RWPE2 (cell line): Measurements from ENCODE around the gene OVCA2.

Source experiments
- ATAC-seq: fragments of 200-7000 bp; cut with Tn5 transposase; 3 replicates; pipeline ENCODE4 v1.9.1; 2021; ENCODE audit warnings: low read depth
- DNase-seq: peaks from one replicate; pipeline ENCODE4 v3.0.0-alpha.2; 2020; ENCODE audit warnings: low spot score
- H3K27ac ChIP-seq: fragments of 450-650 bp; 2 replicates; pipeline ENCODE4 v1.5.1; 2017; ENCODE audit warnings: mild to moderate bottlenecking; ENCODE audit not compliant: poor library complexity, severe bottlenecking
- H3K27me3 ChIP-seq: fragments of 250-450 bp; sonication (Bioruptor Pico); 2 replicates; pipeline ENCODE4 v1.5.1; 2021; ENCODE audit warnings: mild to moderate bottlenecking, moderate library complexity; ENCODE audit not compliant: insufficient read depth, poor library complexity, severe bottlenecking
- H3K36me3 ChIP-seq: fragments of 250-450 bp; sonication (Bioruptor Pico); 2 replicates; pipeline ENCODE4 v1.5.1; 2020; ENCODE audit warnings: low read depth, mild to moderate bottlenecking, moderate library complexity
- H3K4me1 ChIP-seq: fragments of 250-450 bp; sonication (Bioruptor Pico); 2 replicates; pipeline ENCODE4 v1.5.1; 2021; ENCODE audit warnings: mild to moderate bottlenecking, moderate library complexity; ENCODE audit not compliant: insufficient read depth, poor library complexity, severe bottlenecking
- H3K4me3 ChIP-seq: fragments of 250-450 bp; sonication (Bioruptor Pico); 2 replicates; pipeline ENCODE4 v1.5.1; 2021; ENCODE audit warnings: mild to moderate bottlenecking, moderate library complexity; ENCODE audit not compliant: severe bottlenecking
- H3K9me3 ChIP-seq: fragments of 250-450 bp; sonication (Bioruptor Pico); 2 replicates; pipeline ENCODE4 v1.5.1; 2021; ENCODE audit warnings: mild to moderate bottlenecking, moderate library complexity; ENCODE audit not compliant: severe bottlenecking
- TF ChIP-seq, protein P1 (sequence below): fragments of 450-650 bp; IDR thresholded peaks from one replicate; pipeline ENCODE4 v1.5.1; 2017; ENCODE audit warnings: mild to moderate bottlenecking, moderate library complexity; ENCODE audit not compliant: poor library complexity, severe bottlenecking

OVCA2 gene

GRCh38 chr17:2027528-2028233 is 14.1 kb upstream of the OVCA2 start:
- H3K9me3 ChIP-seq = no peaks in the 10 kb centered on the region
- no peak for ATAC-seq
- TF ChIP-seq, protein P1, sequence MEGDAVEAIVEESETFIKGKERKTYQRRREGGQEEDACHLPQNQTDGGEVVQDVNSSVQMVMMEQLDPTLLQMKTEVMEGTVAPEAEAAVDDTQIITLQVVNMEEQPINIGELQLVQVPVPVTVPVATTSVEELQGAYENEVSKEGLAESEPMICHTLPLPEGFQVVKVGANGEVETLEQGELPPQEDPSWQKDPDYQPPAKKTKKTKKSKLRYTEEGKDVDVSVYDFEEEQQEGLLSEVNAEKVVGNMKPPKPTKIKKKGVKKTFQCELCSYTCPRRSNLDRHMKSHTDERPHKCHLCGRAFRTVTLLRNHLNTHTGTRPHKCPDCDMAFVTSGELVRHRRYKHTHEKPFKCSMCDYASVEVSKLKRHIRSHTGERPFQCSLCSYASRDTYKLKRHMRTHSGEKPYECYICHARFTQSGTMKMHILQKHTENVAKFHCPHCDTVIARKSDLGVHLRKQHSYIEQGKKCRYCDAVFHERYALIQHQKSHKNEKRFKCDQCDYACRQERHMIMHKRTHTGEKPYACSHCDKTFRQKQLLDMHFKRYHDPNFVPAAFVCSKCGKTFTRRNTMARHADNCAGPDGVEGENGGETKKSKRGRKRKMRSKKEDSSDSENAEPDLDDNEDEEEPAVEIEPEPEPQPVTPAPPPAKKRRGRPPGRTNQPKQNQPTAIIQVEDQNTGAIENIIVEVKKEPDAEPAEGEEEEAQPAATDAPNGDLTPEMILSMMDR = no peak
- H3K27me3 ChIP-seq = peaks cover 29% of the 10 kb centered on the region
- H3K4me3 ChIP-seq = no peak overlapping the region
- DNase-seq = no peak
- no peaks in the 10 kb centered on the region for H3K36me3 ChIP-seq
- H3K27ac ChIP-seq = no peak overlapping the region
- peaks cover 5% of the 10 kb centered on the region for H3K4me1 ChIP-seq

DNA sequence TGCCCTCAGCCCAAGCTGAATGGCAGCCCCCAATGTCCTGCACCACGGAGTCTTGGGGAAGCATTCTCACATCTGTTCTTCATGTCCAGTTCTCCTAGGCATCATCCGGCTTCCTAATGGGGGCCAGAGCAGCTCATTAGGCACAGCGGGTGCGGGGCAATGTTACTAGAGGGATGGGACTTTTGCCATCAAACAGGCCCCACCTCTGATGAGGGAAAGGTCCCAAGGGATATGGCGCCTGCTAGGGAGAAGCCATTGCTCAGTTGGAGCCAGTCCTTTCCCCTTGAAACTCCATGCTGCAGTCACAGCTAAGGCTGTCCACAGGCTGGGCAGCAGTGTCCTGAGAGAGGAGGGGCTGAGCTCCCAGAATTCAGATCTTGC is 13.6 kb upstream of the OVCA2 start:
- Histone ChIP-seq H3K27ac (no peak overlapping the region), H3K4me1 (peaks cover 5% of the 10 kb centered on the region), H3K36me3 (no peaks in the 10 kb centered on the region), H3K27me3 (peaks cover 26% of the 10 kb centered on the region), H3K9me3 (no peaks in the 10 kb centered on the region), H3K4me3 (no peak overlapping the region)
- TF ChIP-seq, protein P1 = no peak
- DNase-seq (no peak), ATAC-seq (no peak)

DNA sequence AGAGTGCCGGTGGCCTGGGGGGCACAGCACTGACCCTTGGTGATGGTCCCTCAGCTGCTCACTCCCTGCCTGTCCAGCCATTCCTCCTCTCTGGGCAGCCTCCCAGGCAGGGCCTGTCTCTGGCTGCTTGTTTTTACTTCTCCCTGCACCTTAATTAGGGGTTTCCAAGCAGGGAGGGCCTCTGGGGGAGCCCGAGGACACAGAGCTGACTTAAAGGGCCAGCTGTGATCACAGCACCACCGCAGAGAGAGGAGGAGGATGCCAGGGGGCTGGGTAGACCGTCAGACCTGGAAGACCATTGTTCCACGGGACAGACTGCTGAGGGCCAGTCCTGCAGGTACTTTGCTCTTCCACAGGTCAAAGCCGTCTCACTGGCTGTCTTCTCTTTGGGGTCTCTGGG is 13.1 kb upstream of the OVCA2 start:
- Histone ChIP-seq H3K9me3 (no peaks in the 10 kb centered on the region), H3K36me3 (no peaks in the 10 kb centered on the region), H3K27ac (no peak overlapping the region), H3K4me3 (no peak overlapping the region), H3K27me3 (peaks cover 25% of the 10 kb centered on the region), H3K4me1 (peaks cover 5% of the 10 kb centered on the region)
- TF ChIP-seq, protein P1 = no peak
- DNase-seq (no peak), ATAC-seq (no peak)

DNA sequence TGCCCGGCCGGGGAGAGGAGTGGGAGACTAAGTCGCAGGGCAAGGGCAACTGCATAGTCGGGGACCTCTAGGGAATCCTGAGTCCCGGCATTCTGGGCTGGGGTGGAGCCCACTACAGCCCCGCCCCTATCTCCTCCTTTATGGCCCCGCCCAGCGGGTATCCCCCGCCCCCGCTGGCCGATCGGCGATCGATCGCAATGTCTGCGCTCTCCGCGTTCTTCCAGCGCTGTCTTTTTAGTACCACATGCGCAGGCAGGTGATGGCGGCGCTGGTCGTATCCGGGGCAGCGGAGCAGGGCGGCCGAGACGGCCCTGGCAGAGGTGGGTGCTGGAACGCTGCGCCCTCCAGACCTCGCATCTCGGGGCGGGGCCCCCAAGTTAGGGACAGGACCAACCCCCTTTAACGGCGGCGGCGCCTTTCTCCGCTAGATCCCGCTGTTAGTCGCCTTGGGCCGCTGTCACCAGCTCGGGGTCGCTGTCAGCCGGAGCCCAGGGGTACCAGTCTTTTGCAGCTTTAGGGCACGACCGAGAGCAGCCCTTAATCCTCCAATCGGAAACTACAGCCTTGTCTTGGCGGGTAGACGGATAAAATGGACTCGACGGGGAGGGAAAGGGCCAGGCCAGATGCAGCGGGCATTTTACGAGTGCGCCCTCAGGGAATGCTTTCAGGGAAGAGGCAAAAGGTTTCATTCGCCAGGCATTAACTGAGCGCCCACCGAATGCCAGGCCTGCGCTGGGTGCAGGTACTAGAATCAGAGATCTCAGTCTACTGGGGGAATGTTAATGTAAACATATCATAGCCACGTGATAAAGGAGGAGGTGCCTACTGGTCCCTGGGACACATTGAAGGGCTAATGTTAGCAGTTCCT is 11.7 kb upstream of the OVCA2 start, which contains the start of gene DPH1:
Gene DPH1, plus strand, starts transcription at position 243 of the 868 bp plus-strand sequence. Its CDS starts 17 bp downstream, at position 260.
- Histone ChIP-seq H3K4me3 (peak within 1 kb of the TSS; percentile 96), H3K36me3 (no peaks in the 10 kb centered on the region), H3K4me1 (peaks cover 5% of the 10 kb centered on the region), H3K9me3 (no peaks in the 10 kb centered on the region), H3K27ac (peak within 1 kb of the TSS; percentile 2), H3K27me3 (peaks cover 11% of the 10 kb centered on the region)
- ATAC-seq = peak; percentile 78
- DNase-seq = peak; percentile 87
- TF ChIP-seq, protein P1 = no peak
